GM19193 (cell line): ENCODE data around the gene TRIM2.

Experiments used
- POLR2A ChIP-seq: IDR thresholded peaks from 4 replicates; pipeline ENCODE4 v1.6.1; 2011; ENCODE audit not compliant: insufficient read depth, insufficient read length; ENCODE audit errors: extremely low read depth

TRIM2 gene

DNA sequence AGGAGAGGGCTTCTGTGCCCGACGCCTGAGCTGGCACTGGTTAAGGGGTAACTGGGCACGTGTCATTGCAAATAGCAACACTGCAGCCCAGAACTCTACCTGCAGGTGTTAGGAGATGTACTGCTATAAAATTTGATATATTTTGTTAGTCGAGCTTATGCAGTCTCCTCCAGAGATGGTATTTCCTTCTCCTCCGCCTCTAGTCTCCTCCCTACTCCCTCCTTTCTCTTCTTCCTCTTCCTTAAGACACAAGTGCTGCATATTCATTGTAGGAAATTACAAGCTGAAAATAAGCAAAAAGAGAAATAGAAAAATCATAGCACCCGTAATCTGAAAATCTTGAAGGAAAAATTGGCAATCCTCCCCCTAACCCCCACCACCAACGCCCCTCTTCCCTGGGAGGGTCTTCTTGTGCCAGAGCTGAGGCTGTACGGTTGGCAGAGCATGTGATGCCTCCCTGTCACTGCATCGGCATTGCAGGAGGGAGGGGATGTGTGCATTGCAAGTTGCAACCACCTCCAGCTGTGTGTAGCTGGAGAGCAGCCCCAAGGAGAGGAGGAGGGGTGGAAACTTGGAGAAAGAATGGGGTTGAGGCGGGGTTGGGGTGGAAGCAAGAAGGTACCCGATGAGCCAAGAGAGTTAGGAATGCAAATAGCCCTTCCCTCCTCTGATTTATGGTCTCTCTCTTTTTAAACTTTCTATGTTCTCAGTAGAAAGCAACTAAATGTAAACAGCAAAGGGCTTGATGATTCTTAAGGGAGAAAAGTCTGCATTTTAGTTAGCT is 92.0 kb downstream of the TRIM2 start:
- no peak for TF ChIP-seq POLR2A

DNA sequence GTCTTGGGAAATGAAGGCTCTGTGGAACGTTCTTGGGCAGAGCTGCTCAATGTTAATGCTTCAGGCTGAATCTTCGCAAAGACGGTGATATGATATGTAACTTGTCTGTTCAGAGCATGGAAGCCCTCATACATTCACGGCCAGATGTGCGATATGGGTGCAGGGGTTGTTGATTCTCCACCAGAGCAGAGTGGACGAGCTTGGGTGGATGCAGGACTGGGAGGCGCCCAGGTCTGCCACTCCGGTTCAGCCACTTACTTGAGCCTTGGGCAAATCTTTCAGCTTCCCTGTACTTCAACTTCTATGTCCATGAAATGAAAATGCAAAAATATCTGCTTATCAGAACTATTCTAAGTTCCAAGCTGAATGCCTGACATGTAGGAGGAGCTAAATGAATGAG is 92.9 kb downstream of the TRIM2 start:
- no peak for TF ChIP-seq POLR2A

DNA sequence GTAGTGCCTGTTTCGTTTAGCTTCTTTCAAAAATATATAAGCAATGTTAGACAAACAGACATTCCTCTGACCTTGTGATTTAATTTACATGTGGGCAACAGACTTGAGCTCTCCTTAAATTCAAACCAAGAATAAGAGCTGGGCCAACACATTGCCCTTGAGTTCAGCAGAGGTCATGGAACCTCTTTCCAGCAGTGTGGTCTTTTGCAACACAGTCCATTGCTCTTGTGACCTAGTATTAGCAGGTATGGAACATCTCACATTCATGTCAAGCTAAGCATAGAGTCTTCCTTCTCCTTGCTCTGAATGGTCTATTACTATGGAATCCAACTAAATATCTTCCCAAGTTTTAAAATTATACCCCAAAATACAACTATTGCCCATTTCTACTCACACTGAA is 106.5 kb downstream of the TRIM2 start:
- TF ChIP-seq POLR2A = no peak

DNA sequence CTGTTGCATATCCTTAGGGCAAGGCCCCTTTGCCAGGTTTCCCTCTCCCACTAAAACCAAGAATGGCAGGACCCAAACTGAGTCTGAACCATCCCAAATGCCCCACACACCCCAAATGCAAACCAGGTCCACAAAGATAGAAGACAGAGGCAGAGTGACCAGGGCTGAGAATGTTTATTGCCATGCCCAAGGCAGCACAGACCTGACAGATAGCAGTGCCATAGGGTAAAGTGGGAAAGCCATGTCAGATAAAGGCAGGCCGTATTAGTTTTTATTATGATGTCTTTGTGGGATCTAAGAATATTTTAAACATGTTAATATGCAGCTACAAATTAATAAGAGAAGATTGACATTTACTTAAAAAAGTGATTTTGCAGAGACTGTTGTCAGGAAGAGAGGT is 110.7 kb downstream of the TRIM2 start:
- TF ChIP-seq POLR2A = no peak

DNA sequence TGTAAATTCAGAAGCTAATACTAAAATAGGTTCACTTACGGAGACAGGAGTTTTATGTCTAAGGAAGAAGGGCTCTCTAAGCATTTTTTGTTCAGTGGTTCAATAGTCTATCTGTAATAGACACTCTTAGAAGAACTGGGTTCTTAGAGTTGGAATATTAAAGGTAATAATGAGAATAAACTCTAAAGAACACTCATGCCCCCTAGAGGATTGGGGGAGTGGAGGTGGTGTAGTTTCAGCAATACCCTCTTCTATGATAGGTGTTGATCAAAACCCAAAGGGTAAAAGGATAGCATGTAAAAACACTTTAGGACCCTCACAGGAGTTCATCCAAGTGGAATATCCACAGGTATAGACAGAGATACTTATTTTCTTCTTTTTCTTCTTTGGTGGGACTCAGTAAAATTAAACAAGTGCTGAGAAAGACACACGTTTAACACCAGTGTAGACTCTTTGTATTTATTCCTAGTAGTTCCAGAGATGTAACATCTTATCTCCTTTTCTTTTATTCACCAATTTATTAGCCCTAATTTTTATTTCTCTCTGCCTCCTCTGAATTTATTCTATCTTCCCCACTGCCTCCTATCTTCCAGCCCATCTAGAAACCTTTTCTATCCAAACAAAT is 114.6 kb downstream of the TRIM2 start:
- no peak for TF ChIP-seq POLR2A

DNA sequence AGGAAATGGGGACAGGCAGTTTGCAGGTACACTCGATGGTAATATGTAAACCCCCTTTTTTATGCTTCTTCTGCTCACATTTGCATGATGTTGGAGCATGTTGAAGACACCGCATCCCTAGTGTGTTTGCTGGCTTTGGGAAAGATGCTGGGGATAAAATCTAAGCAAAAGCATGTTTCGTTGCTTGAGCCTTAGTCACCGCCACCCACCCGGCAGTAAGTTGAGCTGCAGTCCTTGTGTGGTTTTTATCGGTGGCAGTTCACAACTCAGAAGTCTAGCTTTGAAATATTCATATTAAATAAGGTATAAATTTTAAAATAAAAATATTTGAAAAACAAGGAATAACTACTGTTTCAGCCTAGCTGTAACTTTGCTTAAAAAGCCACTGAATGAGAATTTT is 118.5 kb downstream of the TRIM2 start:
- no peak for TF ChIP-seq POLR2A

DNA sequence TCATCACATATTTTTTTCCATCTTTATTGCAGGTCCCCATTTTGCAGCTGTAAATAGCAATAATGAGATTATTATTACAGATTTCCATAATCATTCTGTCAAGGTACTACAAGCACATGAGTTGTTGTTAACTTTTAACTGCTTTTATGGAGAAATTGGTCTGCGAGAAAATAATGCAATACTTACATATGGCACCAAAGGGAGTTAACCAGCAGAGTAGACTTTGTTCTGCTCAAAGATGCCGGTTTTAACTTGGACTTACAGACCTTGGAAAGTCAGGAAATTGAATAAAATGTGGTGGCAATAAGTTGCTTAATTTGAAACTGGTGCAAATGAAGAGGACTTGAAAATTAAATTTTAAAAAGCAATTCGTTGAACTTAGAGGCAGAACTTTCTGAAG is 119.8 kb downstream of the TRIM2 start:
- TF ChIP-seq POLR2A = no peak

DNA sequence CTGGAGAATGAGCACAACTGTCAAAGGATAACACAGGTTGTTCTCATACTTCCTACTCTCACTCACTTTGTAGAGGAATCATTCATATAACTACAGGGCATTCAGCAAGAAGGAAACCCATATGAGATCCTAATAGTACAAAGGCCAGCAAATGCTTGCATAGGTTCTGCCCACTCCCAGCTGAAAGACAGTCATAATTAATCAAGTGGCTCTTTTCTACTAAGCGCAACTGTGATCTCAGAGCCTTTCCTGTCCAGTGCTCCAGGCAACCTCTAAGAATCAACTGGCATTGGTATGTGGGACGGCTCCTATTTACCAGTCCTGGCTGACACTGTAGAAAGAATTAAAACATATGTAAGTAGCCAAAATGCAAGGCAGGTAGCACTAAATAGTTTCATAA is 121.3 kb downstream of the TRIM2 start:
- no peak for TF ChIP-seq POLR2A

DNA sequence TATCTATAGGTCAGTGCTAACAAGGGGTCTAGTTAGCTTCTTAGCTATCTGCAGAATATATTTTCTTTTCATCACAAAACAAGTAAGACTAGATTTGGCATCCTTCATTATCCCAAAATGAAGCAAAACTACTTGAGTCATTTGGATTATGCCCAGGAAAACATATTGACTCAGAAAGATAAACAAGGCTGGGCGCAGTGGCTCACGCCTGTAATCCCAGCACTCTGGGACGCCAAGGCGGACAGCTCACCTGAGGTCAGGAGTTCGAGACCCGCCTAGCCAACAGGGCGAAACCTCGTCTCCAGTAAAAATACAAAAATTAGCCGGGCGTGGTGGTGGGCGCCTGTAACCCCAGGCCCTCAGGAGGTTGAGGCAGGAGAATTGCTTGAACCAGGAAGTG is 122.3 kb downstream of the TRIM2 start:
- TF ChIP-seq POLR2A = no peak

DNA sequence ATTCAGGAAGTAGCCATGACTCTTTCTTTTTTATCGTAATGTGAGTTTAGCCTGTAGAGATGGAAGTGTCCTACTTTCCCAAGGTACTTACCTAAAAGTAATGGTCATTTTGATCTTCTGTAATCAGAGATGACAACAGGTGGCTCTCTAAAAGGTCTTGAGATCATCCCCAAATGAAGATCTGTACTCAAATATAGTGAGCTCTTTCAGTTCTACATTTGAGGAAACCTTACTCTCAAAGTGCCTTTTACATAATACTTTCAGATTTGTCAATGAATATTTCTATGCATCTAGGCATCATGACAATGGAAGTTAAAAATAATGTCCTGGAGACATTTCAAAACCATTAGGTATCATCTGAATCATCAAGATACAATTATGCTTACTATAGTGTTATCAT is 123.0 kb downstream of the TRIM2 start:
- TF ChIP-seq POLR2A = no peak

DNA sequence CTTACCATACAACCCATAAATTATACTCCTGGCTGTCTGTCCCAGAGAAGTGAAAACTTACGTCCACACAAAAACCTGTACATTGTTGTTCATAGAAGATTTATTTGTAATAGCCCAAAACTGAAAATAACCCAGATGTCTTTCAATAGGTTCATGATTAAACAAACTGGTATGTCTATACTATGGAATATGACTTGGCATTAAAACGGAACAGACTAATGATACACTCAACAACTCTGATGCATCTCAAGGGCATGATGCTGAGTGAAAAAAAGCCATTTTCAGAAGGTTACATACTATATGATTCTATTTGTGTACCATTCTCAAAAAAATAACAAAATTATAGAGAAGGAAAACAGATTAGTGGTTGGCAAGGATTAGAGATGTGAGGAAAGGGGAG is 128.7 kb downstream of the TRIM2 start:
- TF ChIP-seq POLR2A = no peak

DNA sequence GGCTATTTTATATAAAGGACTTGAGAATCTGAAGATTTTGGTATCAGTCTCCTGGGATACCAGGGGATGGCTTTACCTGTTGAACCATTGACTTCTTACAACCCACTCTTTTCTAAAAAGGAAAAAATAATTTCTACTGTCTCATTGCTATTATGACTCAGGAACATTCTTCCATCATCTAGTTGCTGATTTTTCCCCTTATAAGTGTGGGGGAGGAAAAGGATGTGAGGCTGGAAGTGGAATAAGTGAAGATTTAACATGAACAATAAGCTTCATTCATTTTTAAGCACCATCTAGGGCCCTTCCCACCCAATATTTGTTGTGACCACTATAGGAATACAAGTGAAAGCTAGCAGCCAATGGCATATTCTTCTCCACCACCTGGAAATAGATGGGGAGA is 129.6 kb downstream of the TRIM2 start:
- TF ChIP-seq POLR2A = no peak

DNA sequence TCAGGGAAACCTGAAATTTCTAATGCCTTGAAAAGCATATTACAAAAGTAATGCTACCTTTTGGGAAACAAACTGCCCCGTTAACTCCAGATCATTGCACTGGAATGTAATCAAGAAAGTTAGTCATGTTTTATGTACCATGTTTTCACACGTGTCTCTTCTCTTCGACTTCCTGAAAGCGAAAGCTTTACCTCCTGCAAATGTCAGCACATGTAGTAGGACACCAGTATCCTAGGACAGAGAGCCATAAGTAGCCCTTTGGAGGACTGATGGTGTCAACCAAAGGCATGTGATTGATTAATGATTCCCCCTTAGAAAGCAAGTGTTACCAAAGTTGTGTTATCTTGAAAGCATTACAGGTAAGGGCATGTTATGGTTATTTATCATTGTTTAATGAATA is 131.4 kb downstream of the TRIM2 start:
- no peak for TF ChIP-seq POLR2A

DNA sequence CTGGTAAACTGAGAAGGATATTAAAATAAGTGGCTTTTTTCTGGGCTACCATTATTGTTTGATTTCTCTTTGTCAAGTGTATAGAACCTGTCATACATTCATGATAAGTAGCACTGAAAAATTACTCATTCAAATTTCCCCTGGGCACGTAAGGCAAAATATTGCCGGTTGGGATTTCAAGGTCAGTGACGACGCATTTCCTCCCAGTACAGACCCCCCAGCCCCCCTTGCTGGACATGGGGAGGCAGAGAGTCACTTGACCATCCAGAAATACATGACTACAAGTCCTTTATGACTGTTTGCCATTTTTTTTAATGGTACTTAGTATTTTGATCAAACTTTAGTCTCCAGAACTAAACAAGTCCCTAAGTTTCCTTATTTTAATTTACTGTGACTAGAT is 133.4 kb downstream of the TRIM2 start:
- no peak for TF ChIP-seq POLR2A

DNA sequence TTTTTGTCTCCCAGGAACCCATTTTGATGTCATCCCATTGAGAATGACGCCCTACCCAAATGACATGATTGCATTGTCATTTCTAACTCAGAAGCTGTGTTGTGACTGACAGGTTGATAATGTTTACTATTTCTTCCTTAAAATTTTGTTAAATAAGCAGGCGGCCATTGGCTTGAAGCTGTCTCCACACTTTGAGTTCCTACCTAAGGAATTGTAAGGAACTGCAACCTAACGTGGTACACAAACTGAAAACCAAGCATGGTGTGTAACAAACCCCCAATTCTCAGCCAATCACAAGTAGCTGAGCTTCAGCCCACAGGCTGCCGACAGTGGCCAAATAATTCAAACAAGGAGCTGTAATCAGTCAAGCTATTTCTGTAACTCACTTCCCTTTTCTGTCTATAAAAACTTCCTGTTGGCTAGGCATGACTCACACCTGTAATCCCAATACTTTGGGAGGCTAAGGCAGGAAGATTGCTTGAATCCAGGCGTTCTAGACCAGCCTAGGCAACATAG is 137.4 kb downstream of the TRIM2 start:
- no peak for TF ChIP-seq POLR2A

DNA sequence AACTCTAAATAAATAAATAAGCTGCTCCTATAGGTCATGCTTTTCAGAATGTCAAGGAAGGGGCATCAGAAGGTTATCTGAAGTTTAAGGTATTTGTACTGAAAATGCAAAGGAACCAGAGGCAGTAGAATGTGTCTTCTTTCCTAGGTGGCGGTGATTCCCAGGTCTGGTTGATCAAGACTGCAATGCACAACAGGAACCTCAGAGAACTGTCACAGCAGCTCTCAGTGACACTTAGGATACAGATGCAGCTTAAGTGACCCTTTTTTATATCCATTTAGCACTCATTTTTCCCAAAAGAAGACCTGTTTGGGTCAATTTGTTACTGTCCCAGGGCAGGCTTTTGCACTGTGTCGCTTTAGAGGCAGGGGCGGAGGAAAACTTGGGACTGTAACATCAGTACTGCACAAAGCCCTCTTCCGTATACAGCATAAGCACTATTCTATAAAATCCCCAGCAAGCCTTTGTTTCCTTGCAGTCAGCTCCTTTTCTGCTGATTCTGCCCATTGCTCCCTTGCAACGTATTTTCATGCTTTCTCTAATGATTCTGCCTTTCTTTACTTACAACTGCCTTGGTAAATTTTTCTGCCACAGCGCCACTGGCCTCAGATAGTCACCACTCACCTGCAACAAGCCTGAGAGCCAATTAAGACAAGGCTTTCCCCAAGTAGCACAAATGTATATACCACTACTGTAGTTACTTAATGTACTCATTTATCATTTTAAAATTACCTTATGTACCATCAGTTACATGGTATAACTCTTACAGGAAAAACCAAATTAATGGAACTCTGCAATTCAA is 138.7 kb downstream of the TRIM2 start:
- TF ChIP-seq POLR2A = no peak
